ENCODE results near the gene ZMAT3. TPM values are rescaled to one million over a fixed set of nuclear protein-coding genes. Genes with fewer than 3 reads are reported as not detected.

ZMAT3 gene
- total and polyA plus RNA-seq, 3 donors from 2014 or later = 6.4 to 13.3 (median 12.3) TPM

DNA sequence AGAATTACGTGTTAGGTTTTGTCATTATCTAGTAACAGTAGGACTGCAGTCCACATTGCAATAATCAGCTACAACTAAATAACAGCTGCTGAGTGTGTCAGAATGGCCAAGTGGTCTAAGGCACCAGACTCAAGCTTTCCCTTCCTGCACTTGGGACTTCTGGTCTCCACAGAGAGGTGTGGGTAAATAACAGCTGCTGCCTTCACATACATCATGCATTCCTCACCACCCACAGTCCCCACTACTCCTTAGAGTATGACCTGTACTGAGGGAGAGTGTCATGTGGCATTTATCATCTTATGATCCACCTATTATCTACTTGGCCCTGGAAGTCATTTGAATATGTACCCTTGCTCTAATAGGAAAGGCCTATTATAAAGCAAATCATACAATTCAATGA lies 22.2 kb upstream of the ZMAT3 start:
- H3K27me3 ChIP-seq = no peaks in the 10 kb centered on the region
- intact Hi-C loops (cut with DNase I; ENCODE audit: low total_unique reads) = no loop called here
- WGBS, 2 donors = 81 to 88% methylated on average over 1 of the region's 1 CpG
- no peaks in the 10 kb centered on the region for H3K4me1 ChIP-seq
- H3K36me3 ChIP-seq (ENCODE audit: low read depth, missing control alignments) = no peaks in the 10 kb centered on the region
- no peak for DNase-seq
- TF ChIP-seq POLR2A (IDR thresholded peaks at IDR 0.05) = no peak
- TF ChIP-seq CTCF (IDR thresholded peaks at IDR 0.05) = no peak
- H3K27ac ChIP-seq = no peak overlapping the region
- H3K9me3 ChIP-seq = no peaks in the 10 kb centered on the region
- H3K4me3 ChIP-seq = no peak overlapping the region

- Histone ChIP-seq H3K36me3 (ENCODE audit: low read depth, missing control alignments) (no peaks in the 10 kb centered on the region), H3K4me1 (no peaks in the 10 kb centered on the region), H3K4me3 (no peak overlapping the region), H3K27me3 (no peaks in the 10 kb centered on the region), H3K27ac (no peak overlapping the region), H3K9me3 (no peaks in the 10 kb centered on the region)
- no peak for DNase-seq
- no peak for TF ChIP-seq CTCF (IDR thresholded peaks at IDR 0.05)
- TF ChIP-seq POLR2A (IDR thresholded peaks at IDR 0.05) = no peak
- intact Hi-C loops (cut with DNase I; ENCODE audit: low total_unique reads) = no loop called here
Observed at GRCh38 chr3:179091113-179091512, 19.5 kb upstream of the ZMAT3 start.

- Histone ChIP-seq H3K27me3 (no peaks in the 10 kb centered on the region), H3K4me3 (no peak overlapping the region), H3K4me1 (no peaks in the 10 kb centered on the region), H3K27ac (no peak overlapping the region), H3K9me3 (no peaks in the 10 kb centered on the region), H3K36me3 (ENCODE audit: low read depth, missing control alignments) (no peaks in the 10 kb centered on the region)
- TF ChIP-seq CTCF (IDR thresholded peaks at IDR 0.05) (no peak), POLR2A (IDR thresholded peaks at IDR 0.05) (no peak)
- intact Hi-C loops (cut with DNase I; ENCODE audit: low total_unique reads) = no loop called here
- 8 to 13% methylated on average over 2 of the region's 2 CpGs for WGBS, 2 donors
- DNase-seq = peak; percentile 73
Observed at GRCh38 chr3:179088306-179088705, 16.7 kb upstream of the ZMAT3 start.

DNA sequence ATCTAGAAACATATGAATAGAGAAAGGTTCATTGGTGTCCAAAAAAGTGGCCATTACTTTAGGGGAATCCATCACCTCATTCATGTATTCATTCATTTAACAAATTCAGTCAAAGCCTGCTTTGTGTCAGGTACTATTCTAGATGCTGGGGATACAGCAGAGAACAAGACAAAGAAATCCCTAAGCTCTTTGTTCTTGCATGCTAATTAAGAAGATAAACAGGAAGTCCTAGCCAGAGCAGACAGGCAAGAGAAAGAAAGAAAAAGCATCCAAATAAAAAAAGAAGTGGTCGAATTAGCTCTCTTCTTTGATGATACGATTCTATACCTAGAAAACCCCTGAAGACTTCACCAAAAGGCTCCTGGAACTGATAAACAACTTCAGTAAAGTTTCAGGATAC lies 12.4 kb upstream of the ZMAT3 start:
- intact Hi-C loops (cut with DNase I; ENCODE audit: low total_unique reads) = no loop called here
- no peak for DNase-seq
- H3K4me1 ChIP-seq = no peaks in the 10 kb centered on the region
- H3K4me3 ChIP-seq = no peak overlapping the region
- H3K27me3 ChIP-seq = no peaks in the 10 kb centered on the region
- no peaks in the 10 kb centered on the region for H3K36me3 ChIP-seq (ENCODE audit: low read depth, missing control alignments)
- no peak overlapping the region for H3K27ac ChIP-seq
- no peak for TF ChIP-seq CTCF (IDR thresholded peaks at IDR 0.05)
- no peak for TF ChIP-seq POLR2A (IDR thresholded peaks at IDR 0.05)
- WGBS, 2 donors = 68 to 82% methylated on average over 2 of the region's 2 CpGs
- H3K9me3 ChIP-seq = no peaks in the 10 kb centered on the region

- no peak for DNase-seq
- H3K4me3 ChIP-seq = no peak overlapping the region
- TF ChIP-seq CTCF (IDR thresholded peaks at IDR 0.05) = no peak
- TF ChIP-seq POLR2A (IDR thresholded peaks at IDR 0.05) = no peak
- 71 to 82% methylated on average over 3 of the region's 3 CpGs for WGBS, 2 donors
- no peak overlapping the region for H3K27ac ChIP-seq
- H3K4me1 ChIP-seq = no peaks in the 10 kb centered on the region
- H3K27me3 ChIP-seq = no peaks in the 10 kb centered on the region
- no peaks in the 10 kb centered on the region for H3K9me3 ChIP-seq
- no peaks in the 10 kb centered on the region for H3K36me3 ChIP-seq (ENCODE audit: low read depth, missing control alignments)
- intact Hi-C loops (cut with DNase I; ENCODE audit: low total_unique reads) = no loop called here
Observed at GRCh38 chr3:179082416-179082815, 10.8 kb upstream of the ZMAT3 start.
